WTC11 (cell line): ENCODE results near the gene ATXN7.

ENCODE experiments used
- CTCF ChIP-seq: fragments of 200-600 bp; IDR thresholded peaks from 2 replicates; pipeline ENCODE4 v1.8.0; 2022; ENCODE audit warnings: antibody characterized with exemption
- E2F1 ChIP-seq: sonication (generic); formaldehyde crosslinking; IDR thresholded peaks from 2 replicates; pipeline ENCODE4 v1.8.0; 2022; ENCODE audit warnings: mild to moderate bottlenecking, missing genetic modification reagents
- E2F4 ChIP-seq: sonication (generic); formaldehyde crosslinking; IDR thresholded peaks from 2 replicates; pipeline ENCODE4 v1.8.1; 2022; ENCODE audit warnings: low read depth, mild to moderate bottlenecking, moderate library complexity, missing genetic modification reagents, borderline replicate concordance
- FOXP1 ChIP-seq: sonication (generic); formaldehyde crosslinking; IDR thresholded peaks from 2 replicates; pipeline ENCODE4 v1.8.0; 2022; ENCODE audit warnings: missing genetic modification reagents, mild to moderate bottlenecking, moderate library complexity, borderline replicate concordance
- MAX ChIP-seq: sonication (generic); formaldehyde crosslinking; IDR thresholded peaks from 2 replicates; pipeline ENCODE4 v1.8.0; 2022; ENCODE audit warnings: mild to moderate bottlenecking, missing genetic modification reagents
- SP1 ChIP-seq: sonication (generic); formaldehyde crosslinking; conservative IDR thresholded peaks from 2 replicates; pipeline ENCODE4 v1.8.1; 2022; ENCODE audit warnings: missing genetic modification reagents
- STAT6 ChIP-seq: sonication (generic); formaldehyde crosslinking; conservative IDR thresholded peaks from 2 replicates; pipeline ENCODE4 v1.8.1; 2023; ENCODE audit warnings: mild to moderate bottlenecking, low read depth, missing genetic modification reagents, moderate library complexity
- USF1 ChIP-seq: sonication (generic); formaldehyde crosslinking; IDR thresholded peaks from 2 replicates; pipeline ENCODE4 v1.8.0; 2022; ENCODE audit warnings: mild to moderate bottlenecking, missing genetic modification reagents
- ZNF263 ChIP-seq: sonication (generic); formaldehyde crosslinking; IDR thresholded peaks from 2 replicates; pipeline ENCODE4 v1.8.1; 2022; ENCODE audit warnings: low read depth, mild to moderate bottlenecking, moderate library complexity, missing genetic modification reagents
- ZNF423 ChIP-seq: fragments of 250-450 bp; sonication (Bioruptor Pico); IDR thresholded peaks from 2 replicates; pipeline ENCODE4 v2.1.2; 2022; ENCODE audit warnings: mild to moderate bottlenecking, moderate library complexity

GRCh38 chr3:63972987-63973386 lies 109.3 kb downstream of the ATXN7 start:
- TF ChIP-seq E2F4 (CRISPR knock-in tag) (no peak), MAX (CRISPR knock-in tag) (no peak), CTCF (no peak), ZNF423 (CRISPR knock-in tag) (no peak), SP1 (CRISPR knock-in tag) (no peak), FOXP1 (no peak), ZNF263 (no peak), USF1 (CRISPR knock-in tag) (no peak), STAT6 (CRISPR knock-in tag) (no peak), E2F1 (CRISPR knock-in tag) (no peak)
